ENCODE measurements around the gene SSTR4. TPM values are rescaled to one million over a fixed set of nuclear protein-coding genes. Genes with fewer than 3 reads are reported as not detected.

SSTR4 gene
- total RNA-seq, 1 experiment from 2014 or later, result not detected

GRCh38 chr20:23031346-23031745, 3.8 kb upstream of the SSTR4 start:
- no peaks in the 10 kb centered on the region for H3K9me3 ChIP-seq
- H3K27me3 ChIP-seq (replicated peaks; ENCODE audit: control insufficient read depth, insufficient read depth, low read length), result no peaks in the 10 kb centered on the region
- BruUV-seq (replicated peaks), result no TSS peak
- no peak for TF ChIP-seq CTCF (IDR thresholded peaks at IDR 0.05; ENCODE audit: insufficient read depth in 1 of 2, low read depth in 1 of 2, low read length in 1 of 2, severe bottlenecking in 1 of 2, unreplicated experiment in 1 of 2)
- DNase-seq, result no peak
- no peak overlapping the region for H3K4me3 ChIP-seq (ENCODE audit: low read depth, low read length)
- POLR2A ChIA-PET, result no interaction called here
- H3K36me3 ChIP-seq (ENCODE audit: control insufficient read depth, insufficient read depth, low read length), result no peaks in the 10 kb centered on the region
- H3K4me1 Mint-ChIP-seq (ENCODE audit: low read depth, unreplicated experiment), result peaks cover 6% of the 10 kb centered on the region
- no peaks in the 10 kb centered on the region for H3K9me3 Mint-ChIP-seq (ENCODE audit: unreplicated experiment)
- no peak overlapping the region for H3K4me3 Mint-ChIP-seq (ENCODE audit: unreplicated experiment)
- CTCF ChIA-PET, result no interaction called here
- no peaks in the 10 kb centered on the region for H3K27me3 Mint-ChIP-seq (ENCODE audit: insufficient read depth, unreplicated experiment)
- no peaks in the 10 kb centered on the region for H3K4me1 ChIP-seq
- no peak overlapping the region for H3K27ac Mint-ChIP-seq (ENCODE audit: unreplicated experiment)
- intact Hi-C loops (cut with micrococcal nuclease; ENCODE audit: unreplicated experiment), result no loop called here
- no peaks in the 10 kb centered on the region for H3K36me3 Mint-ChIP-seq (ENCODE audit: insufficient read depth, unreplicated experiment)

- no peak for TF ChIP-seq CTCF (IDR thresholded peaks at IDR 0.05; ENCODE audit: insufficient read depth in 1 of 2, low read depth in 1 of 2, low read length in 1 of 2, severe bottlenecking in 1 of 2, unreplicated experiment in 1 of 2)
- no peaks in the 10 kb centered on the region for H3K36me3 ChIP-seq (ENCODE audit: control insufficient read depth, insufficient read depth, low read length)
- CTCF ChIA-PET, result interaction anchor here (0.6 kb wide), 1 partner anchor 133 kb away, joined by 3 read pairs; no protein-coding TSS in a partner anchor
- no peak for DNase-seq
- no TSS peak for BruUV-seq (replicated peaks)
- H3K27ac Mint-ChIP-seq (ENCODE audit: unreplicated experiment), result no peak overlapping the region
- POLR2A ChIA-PET, result no interaction called here
- H3K27me3 Mint-ChIP-seq (ENCODE audit: insufficient read depth, unreplicated experiment), result no peaks in the 10 kb centered on the region
- no peaks in the 10 kb centered on the region for H3K9me3 Mint-ChIP-seq (ENCODE audit: unreplicated experiment)
- no peak overlapping the region for H3K4me3 ChIP-seq (ENCODE audit: low read depth, low read length)
- H3K4me3 Mint-ChIP-seq (ENCODE audit: unreplicated experiment), result no peak overlapping the region
- no peaks in the 10 kb centered on the region for H3K27me3 ChIP-seq (replicated peaks; ENCODE audit: control insufficient read depth, insufficient read depth, low read length)
- peaks cover 6% of the 10 kb centered on the region for H3K4me1 Mint-ChIP-seq (ENCODE audit: low read depth, unreplicated experiment)
- no peaks in the 10 kb centered on the region for H3K4me1 ChIP-seq
- intact Hi-C loops (cut with micrococcal nuclease; ENCODE audit: unreplicated experiment), result no loop called here
- no peaks in the 10 kb centered on the region for H3K36me3 Mint-ChIP-seq (ENCODE audit: insufficient read depth, unreplicated experiment)
- H3K9me3 ChIP-seq, result no peaks in the 10 kb centered on the region
Observed at GRCh38 chr20:23032056-23032749, 2.9 kb upstream of the SSTR4 start.

GRCh38 chr20:23032750-23033078, 2.4 kb upstream of the SSTR4 start:
- no peaks in the 10 kb centered on the region for H3K27me3 ChIP-seq (replicated peaks; ENCODE audit: control insufficient read depth, insufficient read depth, low read length)
- no peak overlapping the region for H3K27ac Mint-ChIP-seq (ENCODE audit: unreplicated experiment)
- ChIA-PET CTCF (interaction anchor here (0.6 kb wide), 1 partner anchor 133 kb away, joined by 3 read pairs; no protein-coding TSS in a partner anchor), POLR2A (no interaction called here)
- H3K36me3 Mint-ChIP-seq (ENCODE audit: insufficient read depth, unreplicated experiment), result no peaks in the 10 kb centered on the region
- H3K27me3 Mint-ChIP-seq (ENCODE audit: insufficient read depth, unreplicated experiment), result no peaks in the 10 kb centered on the region
- no peak overlapping the region for H3K4me3 Mint-ChIP-seq (ENCODE audit: unreplicated experiment)
- no peaks in the 10 kb centered on the region for H3K36me3 ChIP-seq (ENCODE audit: control insufficient read depth, insufficient read depth, low read length)
- no peak for DNase-seq
- intact Hi-C loops (cut with micrococcal nuclease; ENCODE audit: unreplicated experiment), result no loop called here
- TF ChIP-seq CTCF (IDR thresholded peaks at IDR 0.05; ENCODE audit: insufficient read depth in 1 of 2, low read depth in 1 of 2, low read length in 1 of 2, severe bottlenecking in 1 of 2, unreplicated experiment in 1 of 2), result no peak
- no peaks in the 10 kb centered on the region for H3K9me3 Mint-ChIP-seq (ENCODE audit: unreplicated experiment)
- H3K4me3 ChIP-seq (ENCODE audit: low read depth, low read length), result no peak overlapping the region
- no peaks in the 10 kb centered on the region for H3K4me1 ChIP-seq
- BruUV-seq (replicated peaks), result no TSS peak
- no peaks in the 10 kb centered on the region for H3K9me3 ChIP-seq
- peaks cover 6% of the 10 kb centered on the region for H3K4me1 Mint-ChIP-seq (ENCODE audit: low read depth, unreplicated experiment)

All from Caco-2 (cell line).